D721Med (cell line): ENCODE measurements around the gene NTF4.

ENCODE experiments used
- DNase-seq: peaks from one replicate; pipeline ENCODE4 v3.0.0; 2011; ENCODE audit warnings: low spot score; ENCODE audit not compliant: insufficient read length
- FAIRE-seq: peaks from 2 replicates; lab custom pipeline; 2011; peaks lifted over from hg19 to GRCh38; lab: Jason Lieb, UNC
- CTCF ChIP-seq: IDR thresholded peaks from 2 replicates; pipeline ENCODE4 v1.5.1; 2012; ENCODE audit warnings: mild to moderate bottlenecking, control low read depth; ENCODE audit not compliant: insufficient read depth; ENCODE audit errors: missing control alignments

Gene NTF4

GRCh38 chr19:49073514-49074378 is 9.1 kb upstream of the NTF4 start:
- DNase-seq (no peak), FAIRE-seq (no peak)
- peak; percentile 32 for TF ChIP-seq CTCF

- peak; percentile 5 for TF ChIP-seq CTCF
- DNase-seq (peak; percentile 22), FAIRE-seq (no peak)
These were observed 7.4 kb upstream of the NTF4 start for GRCh38 chr19:49071860-49072547.

- no peak for DNase-seq
- no peak for TF ChIP-seq CTCF
- FAIRE-seq = no peak
These were observed 5.8 kb upstream of the NTF4 start for GRCh38 chr19:49070416-49070815.

- FAIRE-seq (no peak), DNase-seq (no peak)
- no peak for TF ChIP-seq CTCF
These were observed 4.4 kb upstream of the NTF4 start for GRCh38 chr19:49069026-49069425.

GRCh38 chr19:49067554-49067953 is 2.9 kb upstream of the NTF4 start:
- FAIRE-seq (no peak), DNase-seq (no peak)
- no peak for TF ChIP-seq CTCF

GRCh38 chr19:49065905-49066512 is 1.4 kb upstream of the NTF4 start:
- DNase-seq (no peak), FAIRE-seq (no peak)
- no peak for TF ChIP-seq CTCF
